ENCODE data around the gene TGFBR2.

TGFBR2 gene

GRCh38 chr3:30695302-30696061 is 89.1 kb downstream of the TGFBR2 start:
- H2AK5ac ChIP-seq (ENCODE audit: low read length) = no peak overlapping the region
- H3K4me1 ChIP-seq (ENCODE audit: control insufficient read depth in 1 of 2, insufficient read depth in 2 of 2, low read length in 2 of 2) = no peaks in the 10 kb centered on the region
- H4K8ac ChIP-seq (ENCODE audit: low read depth, low read length) = no peak overlapping the region
- H2AFZ ChIP-seq (ENCODE audit: insufficient read depth, low read length, poor library complexity) = no peak overlapping the region
- no peak overlapping the region for H3K4me2 ChIP-seq (ENCODE audit: low read length)
- H3K23ac ChIP-seq (ENCODE audit: low read length) = no peak overlapping the region
- no peaks in the 10 kb centered on the region for H3K27me3 ChIP-seq (ENCODE audit: insufficient read depth, low read length)
- H3K27ac ChIP-seq (ENCODE audit: low read depth, low read length) = no peak overlapping the region
- H3K4me3 ChIP-seq (ENCODE audit: low read depth, low read length) = no peak overlapping the region
- no peak overlapping the region for H3K4ac ChIP-seq (ENCODE audit: low read depth, low read length)
- H3K36me3 ChIP-seq (ENCODE audit: control insufficient read depth in 1 of 2, insufficient read depth in 2 of 2, low read length in 2 of 2) = peaks cover 8 to 27% of the 10 kb centered on the region in 2 experiments
- H4K12ac ChIP-seq (ENCODE audit: low read depth, low read length) = no peak overlapping the region
- DNase-seq = no peak
- H3K79me2 ChIP-seq (ENCODE audit: control insufficient read depth, insufficient read depth, low read length, poor library complexity) = no peaks in the 10 kb centered on the region
- H3K9me3 ChIP-seq (ENCODE audit: insufficient read depth, low read depth, low read length) = no peaks in the 10 kb centered on the region
- WGBS (ENCODE audit: extremely low coverage, insufficient coverage, insufficient read length) = no CpG with 5 or more reads among the region's 6 CpGs
- H2BK12ac ChIP-seq (ENCODE audit: low read length) = no peak overlapping the region
- H2BK5ac ChIP-seq (ENCODE audit: low read depth, low read length, poor library complexity) = no peak overlapping the region
- no peak overlapping the region for H3K18ac ChIP-seq (ENCODE audit: low read length)
- H3K9ac ChIP-seq (ENCODE audit: low read length) = no peak overlapping the region
- no peak overlapping the region for H3K14ac ChIP-seq (ENCODE audit: low read length)
- no peak overlapping the region for H2BK120ac ChIP-seq (ENCODE audit: insufficient read depth, low read length, poor library complexity)
- peaks cover 4% of the 10 kb centered on the region for H3K79me1 ChIP-seq (ENCODE audit: low read length)
- no peak overlapping the region for H4K91ac ChIP-seq (ENCODE audit: low read depth, low read length)

- no peak overlapping the region for H4K8ac ChIP-seq (ENCODE audit: low read depth, low read length)
- H3K4ac ChIP-seq (ENCODE audit: low read depth, low read length) = no peak overlapping the region
- no peaks in the 10 kb centered on the region for H3K4me1 ChIP-seq (ENCODE audit: control insufficient read depth in 1 of 2, insufficient read depth in 2 of 2, low read length in 2 of 2)
- H3K18ac ChIP-seq (ENCODE audit: low read length) = no peak overlapping the region
- no peak overlapping the region for H3K14ac ChIP-seq (ENCODE audit: low read length)
- H4K12ac ChIP-seq (ENCODE audit: low read depth, low read length) = no peak overlapping the region
- no peak overlapping the region for H2AK5ac ChIP-seq (ENCODE audit: low read length)
- H2BK120ac ChIP-seq (ENCODE audit: insufficient read depth, low read length, poor library complexity) = no peak overlapping the region
- H3K9me3 ChIP-seq (ENCODE audit: insufficient read depth, low read depth, low read length) = no peaks in the 10 kb centered on the region
- no peak for DNase-seq
- no peak overlapping the region for H3K27ac ChIP-seq (ENCODE audit: low read depth, low read length)
- no peak overlapping the region for H3K4me3 ChIP-seq (ENCODE audit: low read depth, low read length)
- no peak overlapping the region for H3K4me2 ChIP-seq (ENCODE audit: low read length)
- no peak overlapping the region for H2BK5ac ChIP-seq (ENCODE audit: low read depth, low read length, poor library complexity)
- no peak overlapping the region for H3K23ac ChIP-seq (ENCODE audit: low read length)
- H4K91ac ChIP-seq (ENCODE audit: low read depth, low read length) = no peak overlapping the region
- no peaks in the 10 kb centered on the region for H3K79me1 ChIP-seq (ENCODE audit: low read length)
- H3K36me3 ChIP-seq (ENCODE audit: control insufficient read depth in 1 of 2, insufficient read depth in 2 of 2, low read length in 2 of 2) = peaks cover 3 to 25% of the 10 kb centered on the region in 2 experiments
- no peak overlapping the region for H3K9ac ChIP-seq (ENCODE audit: low read length)
- no peak overlapping the region for H2BK12ac ChIP-seq (ENCODE audit: low read length)
- H3K27me3 ChIP-seq (ENCODE audit: insufficient read depth, low read length) = no peaks in the 10 kb centered on the region
- WGBS (ENCODE audit: extremely low coverage, insufficient coverage, insufficient read length) = no CpG with 5 or more reads among the region's 3 CpGs
- H2AFZ ChIP-seq (ENCODE audit: insufficient read depth, low read length, poor library complexity) = no peak overlapping the region
- no peaks in the 10 kb centered on the region for H3K79me2 ChIP-seq (ENCODE audit: control insufficient read depth, insufficient read depth, low read length, poor library complexity)
Observed at GRCh38 chr3:30696403-30696819, 90.0 kb downstream of the TGFBR2 start.

GRCh38 chr3:30696896-30697295 is 90.5 kb downstream of the TGFBR2 start:
- Histone ChIP-seq H2AK5ac (ENCODE audit: low read length) (no peak overlapping the region), H4K91ac (ENCODE audit: low read depth, low read length) (no peak overlapping the region), H3K9ac (ENCODE audit: low read length) (no peak overlapping the region), H3K79me1 (ENCODE audit: low read length) (no peaks in the 10 kb centered on the region), H2BK120ac (ENCODE audit: insufficient read depth, low read length, poor library complexity) (no peak overlapping the region), H3K4ac (ENCODE audit: low read depth, low read length) (no peak overlapping the region), H4K8ac (ENCODE audit: low read depth, low read length) (no peak overlapping the region), H3K9me3 (ENCODE audit: insufficient read depth, low read depth, low read length) (no peaks in the 10 kb centered on the region), H2AFZ (ENCODE audit: insufficient read depth, low read length, poor library complexity) (no peak overlapping the region), H3K27ac (ENCODE audit: low read depth, low read length) (no peak overlapping the region), H3K4me1 (ENCODE audit: control insufficient read depth in 1 of 2, insufficient read depth in 2 of 2, low read length in 2 of 2) (no peaks in the 10 kb centered on the region), H3K14ac (ENCODE audit: low read length) (no peak overlapping the region), H3K18ac (ENCODE audit: low read length) (no peak overlapping the region), H2BK12ac (ENCODE audit: low read length) (no peak overlapping the region), H3K4me3 (ENCODE audit: low read depth, low read length) (no peak overlapping the region), H3K79me2 (ENCODE audit: control insufficient read depth, insufficient read depth, low read length, poor library complexity) (no peaks in the 10 kb centered on the region), H3K4me2 (ENCODE audit: low read length) (no peak overlapping the region), H2BK5ac (ENCODE audit: low read depth, low read length, poor library complexity) (no peak overlapping the region), H3K36me3 (ENCODE audit: control insufficient read depth in 1 of 2, insufficient read depth in 2 of 2, low read length in 2 of 2) (peaks cover 2 to 23% of the 10 kb centered on the region in 2 experiments), H3K27me3 (ENCODE audit: insufficient read depth, low read length) (no peaks in the 10 kb centered on the region), H4K12ac (ENCODE audit: low read depth, low read length) (no peak overlapping the region), H3K23ac (ENCODE audit: low read length) (no peak overlapping the region)
- WGBS (ENCODE audit: extremely low coverage, insufficient coverage, insufficient read length) = no CpG with 5 or more reads among the region's 2 CpGs
- no peak for DNase-seq

- Histone ChIP-seq H3K14ac (ENCODE audit: low read length) (no peak overlapping the region), H3K27me3 (ENCODE audit: insufficient read depth, low read length) (no peaks in the 10 kb centered on the region), H3K9me3 (ENCODE audit: insufficient read depth, low read depth, low read length) (no peaks in the 10 kb centered on the region), H2BK5ac (ENCODE audit: low read depth, low read length, poor library complexity) (no peak overlapping the region), H3K4me3 (ENCODE audit: low read depth, low read length) (no peak overlapping the region), H3K4me1 (ENCODE audit: control insufficient read depth in 1 of 2, insufficient read depth in 2 of 2, low read length in 2 of 2) (no peaks in the 10 kb centered on the region), H2AK5ac (ENCODE audit: low read length) (no peak overlapping the region), H4K91ac (ENCODE audit: low read depth, low read length) (no peak overlapping the region), H3K4ac (ENCODE audit: low read depth, low read length) (no peak overlapping the region), H3K27ac (ENCODE audit: low read depth, low read length) (no peak overlapping the region), H3K4me2 (ENCODE audit: low read length) (no peak overlapping the region), H3K18ac (ENCODE audit: low read length) (no peak overlapping the region), H3K9ac (ENCODE audit: low read length) (no peak overlapping the region), H4K12ac (ENCODE audit: low read depth, low read length) (no peak overlapping the region), H3K79me1 (ENCODE audit: low read length) (no peaks in the 10 kb centered on the region), H2AFZ (ENCODE audit: insufficient read depth, low read length, poor library complexity) (no peak overlapping the region), H3K36me3 (ENCODE audit: control insufficient read depth in 1 of 2, insufficient read depth in 2 of 2, low read length in 2 of 2) (peaks cover 4 to 19% of the 10 kb centered on the region in 2 experiments), H3K79me2 (ENCODE audit: control insufficient read depth, insufficient read depth, low read length, poor library complexity) (no peaks in the 10 kb centered on the region), H3K23ac (ENCODE audit: low read length) (no peak overlapping the region), H4K8ac (ENCODE audit: low read depth, low read length) (no peak overlapping the region), H2BK120ac (ENCODE audit: insufficient read depth, low read length, poor library complexity) (no peak overlapping the region), H2BK12ac (ENCODE audit: low read length) (no peak overlapping the region)
- no peak for DNase-seq
- no CpG with 5 or more reads among the region's 2 CpGs for WGBS (ENCODE audit: extremely low coverage, insufficient coverage, insufficient read length)
Observed at GRCh38 chr3:30698549-30698948, 92.1 kb downstream of the TGFBR2 start.
